OCI-LY1 (cell line): ENCODE results near the gene THEMIS2.

Source experiments
- H2AFZ ChIP-seq: fragments of 200-600 bp; sonication (generic), shearing (Covaris generic); 2 replicates; pipeline ENCODE4 v1.6.0; 2014; ENCODE audit warnings: antibody characterized with exemption, mild to moderate bottlenecking, low read length
- H3F3A ChIP-seq: fragments of 200-600 bp; sonication (generic), shearing (Covaris generic); 2 replicates; pipeline ENCODE4 v1.6.0; 2014; ENCODE audit warnings: mild to moderate bottlenecking, antibody characterized with exemption, low read length, moderate library complexity; ENCODE audit not compliant: insufficient read depth
- H3K27ac ChIP-seq: fragments of 200-600 bp; sonication (generic); 2 replicates; pipeline ENCODE4 v1.5.1; 2014; ENCODE audit warnings: low read length, mixed run types, mild to moderate bottlenecking, low read depth; ENCODE audit not compliant: poor library complexity, severe bottlenecking
- H3K27me3 ChIP-seq: fragments of 200-600 bp; sonication (generic); 2 replicates; pipeline ENCODE4 v1.6.0; 2014; ENCODE audit warnings: antibody characterized with exemption, mild to moderate bottlenecking, low read length, moderate library complexity; ENCODE audit not compliant: insufficient read depth
- H3K36me3 ChIP-seq: fragments of 200-600 bp; sonication (generic); 2 replicates; pipeline ENCODE4 v1.6.1; 2014; ENCODE audit warnings: mild to moderate bottlenecking, antibody characterized with exemption, low read length, moderate library complexity, mixed read lengths; ENCODE audit not compliant: insufficient read depth
- H3K4me1 ChIP-seq: fragments of 200-600 bp; sonication (generic); 2 replicates; pipeline ENCODE4 v1.5.1; 2014; ENCODE audit warnings: mild to moderate bottlenecking, low read length, moderate library complexity; ENCODE audit not compliant: insufficient read depth, severe bottlenecking
- H3K4me2 ChIP-seq: fragments of 200-600 bp; sonication (generic), shearing (Covaris generic); 2 replicates; pipeline ENCODE4 v1.6.1; 2014; ENCODE audit warnings: low read length
- H3K4me3 ChIP-seq: fragments of 200-600 bp; sonication (generic); 2 replicates; pipeline ENCODE4 v1.5.1; 2014; ENCODE audit warnings: low read length, low read depth, mild to moderate bottlenecking, mixed read lengths; ENCODE audit not compliant: poor library complexity, severe bottlenecking
- H3K79me2 ChIP-seq: fragments of 200-600 bp; shearing (Covaris generic); 2 replicates; pipeline ENCODE4 v1.6.1; 2016; ENCODE audit warnings: mixed run types, low read length, mixed read lengths; ENCODE audit not compliant: insufficient read depth
- H3K9ac ChIP-seq: fragments of 200-600 bp; sonication (generic), shearing (Covaris generic); 2 replicates; pipeline ENCODE4 v1.6.1; 2014; ENCODE audit warnings: mild to moderate bottlenecking, low read length, mixed read lengths
- H3K9me2 ChIP-seq: fragments of 200-600 bp; sonication (generic), shearing (Covaris generic); 2 replicates; pipeline ENCODE4 v1.6.1; 2014; ENCODE audit warnings: low read depth, mild to moderate bottlenecking, low read length, mixed read lengths
- H3K9me3 ChIP-seq: fragments of 200-600 bp; shearing (Covaris generic); 2 replicates; pipeline ENCODE4 v1.6.1; 2014; ENCODE audit warnings: low read length, mixed read lengths
- H4K20me1 ChIP-seq: fragments of 200-600 bp; sonication (generic), shearing (Covaris generic); 2 replicates; pipeline ENCODE4 v1.6.0; 2016; ENCODE audit warnings: mild to moderate bottlenecking, low read length; ENCODE audit not compliant: insufficient read depth
- CTCF ChIP-seq: fragments of 200-600 bp; sonication (generic), shearing (Covaris generic); IDR thresholded peaks from 2 replicates; pipeline ENCODE4 v1.5.1; 2017; ENCODE audit warnings: mild to moderate bottlenecking, antibody characterized with exemption, low read length, moderate library complexity, mixed read lengths
- EZH2 ChIP-seq: fragments of 200-600 bp; sonication (generic), shearing (Covaris generic); IDR thresholded peaks from 2 replicates; pipeline ENCODE4 v1.8.0; 2017; ENCODE audit warnings: borderline replicate concordance, mixed run types, mild to moderate bottlenecking, antibody characterized with exemption, low read length, moderate library complexity, mixed read lengths

Gene THEMIS2

GRCh38 chr1:27884006-27884954 lies 11.9 kb downstream of the THEMIS2 start:
- Histone ChIP-seq H3K4me2 (peak overlapping the region; percentile 42; the same call in 1 of the 2 replicates), H3K4me3 (peak overlapping the region; percentile 6), H3K79me2 (no peaks in the 10 kb centered on the region), H3K27ac (peak overlapping the region; percentile 89), H3F3A (no peaks in the 10 kb centered on the region), H3K9me2 (no peaks in the 10 kb centered on the region), H3K9me3 (no peaks in the 10 kb centered on the region), H2AFZ (no peak overlapping the region), H3K36me3 (peaks cover 52% of the 10 kb centered on the region), H4K20me1 (no peaks in the 10 kb centered on the region), H3K9ac (peak overlapping the region; percentile 43; the same call in 1 of the 2 replicates), H3K4me1 (peaks cover 53% of the 10 kb centered on the region), H3K27me3 (no peaks in the 10 kb centered on the region)
- TF ChIP-seq CTCF = no peak
- TF ChIP-seq EZH2 = no peak

GRCh38 chr1:27885114-27885528 lies 12.8 kb downstream of the THEMIS2 start:
- Histone ChIP-seq H3K4me3 (no peak overlapping the region), H3K9me2 (no peaks in the 10 kb centered on the region), H2AFZ (no peak overlapping the region), H4K20me1 (no peaks in the 10 kb centered on the region), H3K4me2 (peak overlapping the region; percentile 42; the same call in 1 of the 2 replicates), H3K79me2 (no peaks in the 10 kb centered on the region), H3K27me3 (no peaks in the 10 kb centered on the region), H3K36me3 (peaks cover 58% of the 10 kb centered on the region), H3F3A (no peaks in the 10 kb centered on the region), H3K9me3 (no peaks in the 10 kb centered on the region), H3K27ac (peak overlapping the region; percentile 89), H3K4me1 (peaks cover 62% of the 10 kb centered on the region), H3K9ac (peak overlapping the region; percentile 43; the same call in 1 of the 2 replicates)
- TF ChIP-seq EZH2 (no peak), CTCF (no peak)

GRCh38 chr1:27885621-27886352 lies 13.4 kb downstream of the THEMIS2 start:
- Histone ChIP-seq H3K4me3 (no peak overlapping the region), H3K9me2 (no peaks in the 10 kb centered on the region), H3K4me2 (no peak overlapping the region), H3K4me1 (peaks cover 69% of the 10 kb centered on the region), H3K27ac (peak overlapping the region; percentile 92), H2AFZ (no peak overlapping the region), H3K79me2 (no peaks in the 10 kb centered on the region), H3K27me3 (no peaks in the 10 kb centered on the region), H3K9ac (no peak overlapping the region), H4K20me1 (no peaks in the 10 kb centered on the region), H3K9me3 (no peaks in the 10 kb centered on the region), H3K36me3 (peaks cover 58% of the 10 kb centered on the region), H3F3A (0 out of 2 replicates have a peak, but pooled peaks cover under 1% of the 10 kb centered on the region)
- TF ChIP-seq EZH2 (no peak), CTCF (no peak)
